ENCODE results near the gene ZBED2.
"Not testable (repeated sequence)": the region's sequence is repeated elsewhere in the genome, so short reads cannot be mapped to it uniquely, and the experiment has no call there.

ZBED2 gene

GRCh38 chr3:111577113-111577512, 18.0 kb downstream of the ZBED2 start:
- no peaks in the 10 kb centered on the region for H3K9me3 ChIP-seq (ENCODE audit: control insufficient read depth, insufficient read depth, low read length)
- H3K36me3 ChIP-seq (ENCODE audit: insufficient read depth, low read length): no peaks in the 10 kb centered on the region

GRCh38 chr3:111571907-111572460, 23.2 kb downstream of the ZBED2 start:
- H3K9me3 ChIP-seq (ENCODE audit: control insufficient read depth, insufficient read depth, low read length): no peaks in the 10 kb centered on the region
- H3K36me3 ChIP-seq (ENCODE audit: insufficient read depth, low read length): no peaks in the 10 kb centered on the region
- H3K9ac ChIP-seq (ENCODE audit: low read depth, low read length): no peak overlapping the region
- no peaks in the 10 kb centered on the region for H3K4me1 ChIP-seq (ENCODE audit: insufficient read depth, low read length)

More at GRCh38 chr3:111577113-111577512, 18.0 kb downstream of the ZBED2 start:
- H3K4me1 ChIP-seq (ENCODE audit: insufficient read depth, low read length): no peaks in the 10 kb centered on the region
- H3K9ac ChIP-seq (ENCODE audit: low read depth, low read length): no peak overlapping the region

- Histone ChIP-seq H3K9me3 (ENCODE audit: control insufficient read depth, insufficient read depth, low read length) (no peaks in the 10 kb centered on the region), H3K9ac (ENCODE audit: low read depth, low read length) (no peak overlapping the region), H3K36me3 (ENCODE audit: insufficient read depth, low read length) (no peaks in the 10 kb centered on the region), H3K4me1 (ENCODE audit: insufficient read depth, low read length) (no peaks in the 10 kb centered on the region)
Observed at GRCh38 chr3:111571282-111571681, 23.9 kb downstream of the ZBED2 start.

DNA sequence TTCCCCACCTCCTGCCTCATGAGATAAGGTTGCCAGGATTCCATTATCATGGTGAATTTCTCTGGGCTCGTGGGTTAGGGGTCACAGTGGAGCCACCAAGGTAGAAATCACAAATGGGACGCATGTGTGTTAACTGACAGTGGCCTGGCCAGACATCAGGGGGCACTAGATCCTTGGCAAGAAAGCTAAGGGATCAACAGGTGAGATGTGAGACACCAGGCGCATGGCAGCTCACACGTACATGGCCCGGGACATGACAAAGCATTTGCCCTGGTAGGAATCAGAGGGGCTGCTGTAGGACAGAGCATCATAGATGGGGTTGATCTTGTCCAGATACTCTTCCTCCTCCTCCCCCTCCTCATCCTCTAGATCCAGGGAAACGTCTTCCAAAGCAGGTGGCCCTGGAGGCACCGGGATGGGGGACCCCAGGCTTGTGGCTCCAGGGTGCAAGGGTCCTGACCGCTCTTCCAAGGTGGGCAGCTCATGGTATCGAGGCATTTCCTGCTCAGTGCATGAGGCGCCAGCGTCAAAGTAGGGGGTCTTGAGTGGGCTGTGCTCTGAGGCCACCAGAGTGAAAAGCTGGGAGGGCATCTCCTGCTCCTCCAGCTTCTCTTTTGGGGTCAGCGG, 24.6 kb downstream of the ZBED2 start:
- no peak overlapping the region for H3K9ac ChIP-seq (ENCODE audit: low read depth, low read length)
- H3K4me1 ChIP-seq (ENCODE audit: insufficient read depth, low read length): no peaks in the 10 kb centered on the region
- no peaks in the 10 kb centered on the region for H3K36me3 ChIP-seq (ENCODE audit: insufficient read depth, low read length)
- no peaks in the 10 kb centered on the region for H3K9me3 ChIP-seq (ENCODE audit: control insufficient read depth, insufficient read depth, low read length)

DNA sequence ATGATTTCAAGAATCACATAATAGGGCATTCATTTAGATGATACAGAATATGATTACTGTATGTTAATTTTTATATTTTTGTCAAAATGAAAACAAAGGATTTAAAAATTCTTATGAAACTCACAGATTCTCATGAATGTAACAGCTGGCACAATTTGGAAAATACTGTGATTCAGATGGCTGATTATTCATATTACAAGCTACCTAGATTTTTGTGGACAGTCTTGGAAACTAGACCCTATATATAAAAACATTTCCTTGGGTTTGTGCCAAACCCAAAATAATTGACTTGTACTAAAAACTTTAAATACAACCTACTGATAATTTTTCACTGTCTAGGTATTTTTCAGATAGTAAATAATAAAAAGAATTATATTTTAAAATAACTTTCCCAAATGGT, 26.2 kb downstream of the ZBED2 start:
- H3K4me1 ChIP-seq (ENCODE audit: insufficient read depth, low read length): no peaks in the 10 kb centered on the region
- no peaks in the 10 kb centered on the region for H3K9me3 ChIP-seq (ENCODE audit: control insufficient read depth, insufficient read depth, low read length)
- no peaks in the 10 kb centered on the region for H3K36me3 ChIP-seq (ENCODE audit: insufficient read depth, low read length)
- H3K9ac ChIP-seq (ENCODE audit: low read depth, low read length): no peak overlapping the region

DNA sequence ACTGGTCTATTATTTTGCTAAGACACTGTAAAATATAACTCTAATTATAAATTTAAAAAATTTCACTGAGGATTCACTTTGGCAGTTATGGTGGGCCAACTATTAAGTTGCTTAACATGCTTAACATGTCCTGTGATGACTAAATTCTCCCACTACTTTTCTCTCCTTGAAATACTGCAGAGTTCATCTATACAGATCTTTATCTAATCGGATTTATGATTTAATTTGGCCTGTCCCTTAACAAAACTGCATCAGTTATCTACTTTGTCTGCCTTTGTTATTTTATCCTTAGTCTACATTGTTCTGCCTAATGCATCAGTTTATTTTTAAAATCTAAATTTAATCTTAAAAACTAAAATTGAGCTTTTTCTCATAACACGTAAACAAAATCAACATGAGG, 26.8 kb downstream of the ZBED2 start:
- no peaks in the 10 kb centered on the region for H3K9me3 ChIP-seq (ENCODE audit: control insufficient read depth, insufficient read depth, low read length)
- no peaks in the 10 kb centered on the region for H3K4me1 ChIP-seq (ENCODE audit: insufficient read depth, low read length)
- no peak overlapping the region for H3K9ac ChIP-seq (ENCODE audit: low read depth, low read length)
- no peaks in the 10 kb centered on the region for H3K36me3 ChIP-seq (ENCODE audit: insufficient read depth, low read length)

DNA sequence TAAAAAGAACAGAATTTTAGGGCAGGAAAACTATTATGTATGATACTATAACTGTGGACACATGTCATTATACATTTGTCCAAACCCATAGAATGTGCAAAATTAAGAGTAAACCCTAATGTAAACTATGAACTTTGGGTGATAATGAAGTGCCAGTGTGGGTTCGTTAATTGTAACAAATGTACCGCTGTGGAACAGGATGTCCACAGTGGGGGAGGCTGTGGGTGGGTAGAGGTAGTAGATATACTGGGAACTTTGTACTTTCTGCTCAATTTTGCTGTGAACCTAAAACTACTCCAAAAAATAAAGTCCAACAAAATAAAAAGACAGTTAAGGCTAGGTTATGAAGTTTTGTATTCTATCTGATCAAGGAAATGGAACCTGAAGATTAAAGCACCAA, 28.3 kb downstream of the ZBED2 start:
- H3K4me1 ChIP-seq (ENCODE audit: insufficient read depth, low read length): no peaks in the 10 kb centered on the region
- no peaks in the 10 kb centered on the region for H3K9me3 ChIP-seq (ENCODE audit: control insufficient read depth, insufficient read depth, low read length)
- no peaks in the 10 kb centered on the region for H3K36me3 ChIP-seq (ENCODE audit: insufficient read depth, low read length)
- no peak overlapping the region for H3K9ac ChIP-seq (ENCODE audit: low read depth, low read length)

DNA sequence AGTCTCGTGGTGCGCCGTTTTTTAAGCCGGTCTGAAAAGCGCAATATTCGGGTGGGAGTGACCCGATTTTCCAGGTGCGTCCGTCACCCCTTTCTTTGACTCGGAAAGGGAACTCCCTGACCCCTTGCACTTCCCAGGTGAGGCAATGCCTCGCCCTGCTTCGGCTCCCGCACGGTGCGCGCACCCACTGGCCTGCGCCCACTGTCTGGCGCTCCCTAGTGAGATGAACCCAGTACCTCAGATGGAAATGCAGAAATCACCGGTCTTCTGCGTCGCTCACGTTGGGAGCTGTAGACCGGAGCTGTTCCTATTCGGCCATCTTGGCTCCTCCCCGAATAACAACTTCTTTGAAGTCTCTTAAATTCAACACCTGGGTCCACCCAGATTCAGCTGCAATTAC, 33.2 kb downstream of the ZBED2 start:
- H3K9ac ChIP-seq (ENCODE audit: low read depth, low read length): peak overlapping the region; percentile 21; the same call in 1 of the 2 replicates
- H3K9me3 ChIP-seq (ENCODE audit: control insufficient read depth, insufficient read depth, low read length); H3K4me1 ChIP-seq (ENCODE audit: insufficient read depth, low read length); H3K36me3 ChIP-seq (ENCODE audit: insufficient read depth, low read length): not testable (repeated sequence)

- Histone ChIP-seq H3K36me3 (ENCODE audit: insufficient read depth, low read length) (no peaks in the 10 kb centered on the region), H3K9me3 (ENCODE audit: control insufficient read depth, insufficient read depth, low read length) (no peaks in the 10 kb centered on the region), H3K4me1 (ENCODE audit: insufficient read depth, low read length) (peaks cover 22% of the 10 kb centered on the region), H3K9ac (ENCODE audit: low read depth, low read length) (no peak overlapping the region)
Observed at GRCh38 chr3:111548756-111549155, 46.4 kb downstream of the ZBED2 start.

DNA sequence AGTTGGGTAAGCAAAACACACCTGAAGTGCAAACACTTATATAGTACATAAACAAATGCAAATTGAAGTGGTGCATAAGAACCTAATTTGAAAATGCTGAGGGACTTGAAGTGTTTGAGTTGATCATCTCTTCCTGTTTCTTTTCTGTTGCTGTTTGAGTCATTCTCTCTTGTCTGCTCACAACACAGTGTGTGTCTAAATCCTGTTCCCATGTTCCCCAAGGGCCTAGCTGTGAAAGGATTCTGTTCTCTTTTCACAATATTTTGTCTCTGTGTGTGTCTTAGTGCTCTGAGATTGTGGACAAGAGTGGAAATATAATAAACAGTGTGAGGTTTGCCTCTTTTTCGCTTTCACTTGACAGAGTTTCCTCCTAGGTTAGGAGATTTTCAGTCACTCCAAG, 47.1 kb downstream of the ZBED2 start:
- H3K36me3 ChIP-seq (ENCODE audit: insufficient read depth, low read length): no peaks in the 10 kb centered on the region
- H3K9me3 ChIP-seq (ENCODE audit: control insufficient read depth, insufficient read depth, low read length): no peaks in the 10 kb centered on the region
- no peak overlapping the region for H3K9ac ChIP-seq (ENCODE audit: low read depth, low read length)
- peaks cover 22% of the 10 kb centered on the region for H3K4me1 ChIP-seq (ENCODE audit: insufficient read depth, low read length)

DNA sequence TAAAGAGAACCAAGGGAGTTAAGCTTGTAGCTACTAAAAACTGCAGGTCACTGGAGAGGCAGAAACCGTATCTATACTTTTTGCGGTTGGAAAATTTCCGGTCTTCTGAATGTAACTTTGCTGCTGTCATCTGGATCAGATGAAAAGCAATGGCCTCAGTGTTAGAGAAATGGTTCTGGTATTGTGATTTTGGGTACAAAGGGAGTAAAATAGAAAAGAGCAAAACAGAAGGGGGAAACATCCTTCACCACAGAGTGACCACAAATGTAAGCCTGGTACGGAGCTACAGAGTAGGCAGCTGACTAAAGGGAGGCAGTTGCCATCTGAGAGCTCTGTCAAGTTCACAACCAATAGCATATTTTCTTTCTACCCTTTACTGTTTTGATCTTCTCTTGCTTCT, 47.5 kb downstream of the ZBED2 start:
- H3K9ac ChIP-seq (ENCODE audit: low read depth, low read length): no peak overlapping the region
- no peaks in the 10 kb centered on the region for H3K9me3 ChIP-seq (ENCODE audit: control insufficient read depth, insufficient read depth, low read length)
- H3K36me3 ChIP-seq (ENCODE audit: insufficient read depth, low read length): no peaks in the 10 kb centered on the region
- H3K4me1 ChIP-seq (ENCODE audit: insufficient read depth, low read length): peaks cover 22% of the 10 kb centered on the region

DNA sequence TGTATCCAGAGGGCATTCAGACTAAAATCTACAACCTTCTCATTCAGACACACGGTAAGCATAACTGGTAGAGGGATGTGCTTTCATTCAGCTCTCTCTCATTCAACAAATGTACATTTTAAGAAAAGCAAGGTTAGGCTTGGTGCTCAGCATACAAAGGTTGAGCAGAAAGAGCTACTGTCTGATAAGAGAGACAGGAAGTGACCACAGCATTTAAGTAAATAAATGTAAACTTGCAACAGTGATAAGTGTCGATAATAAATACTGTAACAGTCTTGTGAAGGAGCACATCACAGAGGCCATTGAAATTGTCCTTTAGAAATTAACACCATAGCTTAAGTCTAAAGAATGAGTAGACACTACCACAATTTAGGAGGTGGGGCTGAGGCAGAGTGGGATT, 49.8 kb downstream of the ZBED2 start:
- Histone ChIP-seq H3K9ac (ENCODE audit: low read depth, low read length) (no peak overlapping the region), H3K36me3 (ENCODE audit: insufficient read depth, low read length) (no peaks in the 10 kb centered on the region), H3K4me1 (ENCODE audit: insufficient read depth, low read length) (peaks cover 22% of the 10 kb centered on the region), H3K9me3 (ENCODE audit: control insufficient read depth, insufficient read depth, low read length) (no peaks in the 10 kb centered on the region)

Measured in ES-I3 (cell line).